Left lung (tissue), 10 donors: ENCODE results near the gene FPR1. TPM values are rescaled to one million over a fixed set of nuclear protein-coding genes. Genes with fewer than 3 reads are reported as not detected.

Source experiments
- ATAC-seq: fragments of 200-7000 bp; cut with Tn5 transposase; one replicate; pipeline ENCODE4 v1.9.1; 2020; ENCODE audit warnings: moderate library complexity
- DNase-seq, 4 donors: peaks; one replicate each; pipeline ENCODE4 v3.0.0-alpha.2; 2013 to 2020
- H3K27ac ChIP-seq, 2 donors: fragments of 200-600 bp; sonication (generic) in 1 of 2; one replicate each; pipeline versions ENCODE4 v1.5.0 to v1.8.0; 2020 to 2021
- H3K27me3 ChIP-seq, 2 donors: fragments of 200-600 bp; sonication (generic) in 1 of 2; one replicate each; pipeline versions ENCODE4 v1.5.0 to v1.8.0; 2020 to 2021
- H3K36me3 ChIP-seq, 2 donors: fragments of 200-600 bp; sonication (generic) in 1 of 2; one replicate each; pipeline versions ENCODE4 v1.5.0 to v1.8.0; 2020 to 2021
- H3K4me1 ChIP-seq, 2 donors: fragments of 200-600 bp; one replicate each; pipeline ENCODE4 v1.8.0; 2021
- H3K4me3 ChIP-seq, 2 donors: fragments of 200-600 bp; sonication (generic) in 1 of 2; one replicate each; pipeline versions ENCODE4 v1.5.0 to v1.8.0; 2020 to 2021; ENCODE audit warnings: mild to moderate bottlenecking in 1 of 2
- H3K9me3 ChIP-seq, 2 donors: fragments of 200-600 bp; sonication (generic) in 1 of 2; one replicate each; pipeline versions ENCODE4 v1.5.0 to v1.8.0; 2020 to 2021
- intact Hi-C, 2 donors: fragments of 100-400 bp; cut with DNase I; formaldehyde crosslinking; loops; one replicate each; pipeline versions ENCODE4 v1.11.2 to v1.14.2; 2022
- polyA plus RNA-seq, 6 donors: library from polyadenylated mRNA; unstranded; fragments of 120-200 nt; gene quantifications; one replicate each; pipeline ENCODE4 v1.2.1, GENCODE V29; 2013; ENCODE audit not compliant: insufficient read length in 6 of 6
- total RNA-seq, 2 donors: library from RNA; stranded (reverse); fragmentation: NEBNext Ultra II Directional; extraction: Animal tissue kit (Norgen Biotek cat#: 25700); gene quantifications; one replicate each; pipeline ENCODE4 v1.2.1, GENCODE V29; 2021
- TF ChIP-seq, protein P1 (sequence below), 2 donors: fragments of 200-600 bp; sonication (generic) in 1 of 2; IDR thresholded peaks; one replicate each; pipeline versions ENCODE4 v1.5.0 to v1.8.0; 2021; ENCODE audit warnings: antibody characterized with exemption in 2 of 2
- donor health status: DM: no; HTN: yes; CAD: no.
- donor health status: DM: no; HTN: no; CAD: no.

FPR1 gene
- total and polyA plus RNA-seq, 8 donors = 1.6 to 193 (median 2.2) TPM

DNA sequence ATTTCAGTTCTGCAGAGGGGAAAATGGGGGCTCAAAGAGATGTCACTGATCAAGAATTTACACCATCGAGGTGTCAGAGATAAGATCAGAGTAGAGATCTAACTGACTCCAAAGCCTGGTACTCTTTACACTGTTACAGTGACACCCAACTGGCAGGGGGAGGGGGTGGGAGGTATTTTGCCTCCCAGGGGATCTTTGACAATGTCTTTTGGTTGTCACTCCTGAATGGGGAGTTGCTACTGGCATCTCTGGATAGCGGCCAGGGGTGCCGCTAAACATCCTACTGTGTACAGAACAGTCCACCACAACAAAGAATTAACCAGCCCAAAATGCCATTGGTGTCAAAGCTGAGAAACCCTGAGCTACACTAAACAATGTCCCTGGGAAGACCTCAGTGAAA, 46.4 kb upstream of the FPR1 start:
- intact Hi-C loops = no loop called here
- Histone ChIP-seq H3K4me1 (peaks cover 14 to 36% of the 10 kb centered on the region in 2 donors), H3K27me3 (no peaks in the 10 kb centered on the region), H3K36me3 (no peaks in the 10 kb centered on the region), H3K4me3 (peak overlapping the region in 1 of 2 donors; percentile 33), H3K27ac (peak overlapping the region; percentile 84 to 87), H3K9me3 (no peaks in the 10 kb centered on the region)
- TF ChIP-seq, protein P1, sequence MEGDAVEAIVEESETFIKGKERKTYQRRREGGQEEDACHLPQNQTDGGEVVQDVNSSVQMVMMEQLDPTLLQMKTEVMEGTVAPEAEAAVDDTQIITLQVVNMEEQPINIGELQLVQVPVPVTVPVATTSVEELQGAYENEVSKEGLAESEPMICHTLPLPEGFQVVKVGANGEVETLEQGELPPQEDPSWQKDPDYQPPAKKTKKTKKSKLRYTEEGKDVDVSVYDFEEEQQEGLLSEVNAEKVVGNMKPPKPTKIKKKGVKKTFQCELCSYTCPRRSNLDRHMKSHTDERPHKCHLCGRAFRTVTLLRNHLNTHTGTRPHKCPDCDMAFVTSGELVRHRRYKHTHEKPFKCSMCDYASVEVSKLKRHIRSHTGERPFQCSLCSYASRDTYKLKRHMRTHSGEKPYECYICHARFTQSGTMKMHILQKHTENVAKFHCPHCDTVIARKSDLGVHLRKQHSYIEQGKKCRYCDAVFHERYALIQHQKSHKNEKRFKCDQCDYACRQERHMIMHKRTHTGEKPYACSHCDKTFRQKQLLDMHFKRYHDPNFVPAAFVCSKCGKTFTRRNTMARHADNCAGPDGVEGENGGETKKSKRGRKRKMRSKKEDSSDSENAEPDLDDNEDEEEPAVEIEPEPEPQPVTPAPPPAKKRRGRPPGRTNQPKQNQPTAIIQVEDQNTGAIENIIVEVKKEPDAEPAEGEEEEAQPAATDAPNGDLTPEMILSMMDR (IDR thresholded peaks at IDR 0.05) = no peak
- ATAC-seq (no peak), DNase-seq (no peak)

DNA sequence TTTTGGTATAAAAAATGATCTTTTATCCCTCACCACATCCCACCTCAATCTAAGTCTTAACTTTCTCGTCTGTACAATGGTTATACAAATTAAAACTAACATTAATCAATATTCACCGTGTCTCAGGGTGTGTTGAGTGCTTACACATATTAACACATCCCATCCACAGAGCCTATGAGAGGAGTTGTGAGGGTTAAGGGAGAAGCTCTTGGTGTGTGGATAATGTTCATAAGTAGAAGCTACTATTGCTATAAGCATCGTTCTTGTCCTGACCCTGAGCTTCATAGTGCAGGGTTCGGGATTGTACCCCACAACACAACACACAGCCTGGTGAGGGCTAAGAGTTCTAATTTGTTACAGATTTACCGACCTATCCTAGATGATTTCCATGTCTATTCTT, 45.8 kb upstream of the FPR1 start:
- Histone ChIP-seq H3K4me3 (peak overlapping the region in 1 of 2 donors; percentile 33), H3K4me1 (peaks cover 14 to 31% of the 10 kb centered on the region in 2 donors), H3K9me3 (no peaks in the 10 kb centered on the region), H3K36me3 (no peaks in the 10 kb centered on the region), H3K27ac (peak overlapping the region; percentile 84 to 87), H3K27me3 (no peaks in the 10 kb centered on the region)
- TF ChIP-seq, protein P1 (IDR thresholded peaks at IDR 0.05) = no peak
- DNase-seq (no peak), ATAC-seq (no peak)
- intact Hi-C loops = no loop called here

DNA sequence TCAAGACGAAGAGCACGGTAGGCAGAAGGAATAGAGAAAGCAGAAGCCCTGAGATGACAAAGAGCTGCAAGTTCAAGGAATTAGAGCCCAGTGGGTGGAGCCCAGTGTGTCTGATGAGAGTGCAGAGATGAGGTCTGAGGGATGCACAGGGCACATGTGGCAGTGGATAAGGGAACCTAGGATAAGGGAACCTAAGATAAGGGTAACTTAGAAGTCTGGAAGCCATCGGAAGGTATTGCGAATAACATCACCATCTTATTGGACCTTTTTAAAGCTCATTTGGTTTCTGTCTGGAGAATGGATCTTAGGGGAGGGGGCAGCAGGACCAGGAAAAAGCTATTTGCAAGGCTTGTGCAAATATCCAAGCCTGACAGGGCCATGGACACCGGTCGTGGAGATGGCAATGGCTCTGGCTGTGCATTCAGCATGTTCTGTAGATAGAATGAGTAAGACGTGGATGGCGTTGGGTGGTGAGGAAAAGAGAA, 44.6 kb upstream of the FPR1 start:
- Histone ChIP-seq H3K4me3 (peak overlapping the region in 1 of 2 donors; percentile 33), H3K4me1 (peaks cover 14 to 31% of the 10 kb centered on the region in 2 donors), H3K36me3 (no peaks in the 10 kb centered on the region), H3K27me3 (no peaks in the 10 kb centered on the region), H3K9me3 (no peaks in the 10 kb centered on the region), H3K27ac (peak overlapping the region; percentile 84 to 87)
- DNase-seq (peak in 1 of 4 donors; percentile 67), ATAC-seq (peak; percentile 46)
- intact Hi-C loops = no loop called here
- TF ChIP-seq, protein P1 (IDR thresholded peaks at IDR 0.05) = no peak

DNA sequence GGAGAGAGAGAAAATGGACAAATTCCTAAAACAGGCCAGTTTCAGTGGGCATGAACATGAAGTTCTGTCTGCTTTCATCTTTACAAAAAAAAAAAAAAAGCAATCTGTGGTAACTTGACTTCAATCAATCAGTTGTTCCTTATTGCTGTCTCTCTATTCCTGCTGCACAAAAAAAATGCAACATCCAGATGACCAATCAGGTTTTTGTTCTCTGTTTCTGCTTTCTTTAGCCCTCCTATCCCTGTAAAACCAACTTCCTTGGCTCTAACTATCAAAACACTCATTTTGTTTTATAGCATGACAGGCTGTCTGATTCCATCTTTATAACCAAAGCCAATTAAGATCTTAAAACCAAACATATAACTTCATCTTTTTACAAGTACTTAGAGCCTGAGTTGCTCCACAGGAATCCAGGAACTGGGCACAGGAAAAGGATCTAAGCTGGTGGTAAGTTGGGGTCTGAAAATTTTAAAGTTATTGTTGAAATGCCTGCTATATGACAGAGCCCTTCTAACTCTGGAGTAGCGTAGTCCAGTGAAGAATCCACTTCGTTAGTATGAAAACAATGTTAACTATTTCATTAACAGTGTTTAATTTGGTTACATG, 43.3 kb upstream of the FPR1 start, which contains the start of gene FPR3:
TSS of gene FPR3 (plus strand) at position 273 of the 606 bp plus-strand sequence. CDS start 28,592 bp downstream, outside the sequence.
- no peak for DNase-seq
- no peaks in the 10 kb centered on the region for H3K27me3 ChIP-seq
- TF ChIP-seq, protein P1 (IDR thresholded peaks at IDR 0.05) = no peak
- peak within 1 kb of the TSS; percentile 42 to 47 for H3K27ac ChIP-seq
- H3K9me3 ChIP-seq = no peaks in the 10 kb centered on the region
- H3K36me3 ChIP-seq = no peaks in the 10 kb centered on the region
- H3K4me3 ChIP-seq = peak within 1 kb of the TSS in 1 of 2 donors; percentile 33
- intact Hi-C loops = no loop called here
- no peak for ATAC-seq
- peaks cover 9 to 20% of the 10 kb centered on the region in 2 donors for H3K4me1 ChIP-seq

DNA sequence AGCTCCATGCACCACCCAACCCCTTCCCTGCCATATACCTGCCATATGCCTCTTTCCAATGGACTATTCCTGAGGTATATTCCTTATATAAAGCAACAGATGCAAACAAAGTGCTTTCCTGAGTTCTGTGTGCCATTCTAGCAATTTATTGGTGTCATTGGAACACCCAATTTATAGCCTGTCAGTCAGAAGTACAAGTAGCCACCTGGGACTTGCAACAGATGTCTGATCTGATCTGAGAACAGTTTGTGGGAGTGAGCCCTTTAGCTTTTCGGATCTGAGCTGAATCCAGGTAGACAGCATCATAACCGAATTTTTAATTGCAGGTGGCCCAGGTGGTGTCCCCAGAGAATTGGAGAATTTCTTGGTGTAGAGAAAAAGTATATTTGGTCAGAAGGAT, 42.3 kb upstream of the FPR1 start:
- Histone ChIP-seq H3K4me3 (no peak overlapping the region), H3K4me1 (peaks cover 5 to 17% of the 10 kb centered on the region in 2 donors), H3K9me3 (no peaks in the 10 kb centered on the region), H3K27ac (no peak overlapping the region), H3K27me3 (no peaks in the 10 kb centered on the region), H3K36me3 (no peaks in the 10 kb centered on the region)
- intact Hi-C loops = no loop called here
- ATAC-seq = no peak
- TF ChIP-seq, protein P1 (IDR thresholded peaks at IDR 0.05) = no peak
- DNase-seq = no peak
